HG03354 (cell line): ENCODE results near the gene TNFRSF1B.
A peak's percentile ranks its signal among the peaks of the same experiment; 100 is the strongest.

Source experiments
- ATAC-seq: cut with Tn5 transposase; IDR thresholded peaks from one replicate; pipeline ENCODE4 v1.9.1; 2021; ENCODE audit warnings: mild to moderate bottlenecking; ENCODE audit not compliant: unreplicated experiment, poor library complexity, severe bottlenecking

The TNFRSF1B gene

DNA sequence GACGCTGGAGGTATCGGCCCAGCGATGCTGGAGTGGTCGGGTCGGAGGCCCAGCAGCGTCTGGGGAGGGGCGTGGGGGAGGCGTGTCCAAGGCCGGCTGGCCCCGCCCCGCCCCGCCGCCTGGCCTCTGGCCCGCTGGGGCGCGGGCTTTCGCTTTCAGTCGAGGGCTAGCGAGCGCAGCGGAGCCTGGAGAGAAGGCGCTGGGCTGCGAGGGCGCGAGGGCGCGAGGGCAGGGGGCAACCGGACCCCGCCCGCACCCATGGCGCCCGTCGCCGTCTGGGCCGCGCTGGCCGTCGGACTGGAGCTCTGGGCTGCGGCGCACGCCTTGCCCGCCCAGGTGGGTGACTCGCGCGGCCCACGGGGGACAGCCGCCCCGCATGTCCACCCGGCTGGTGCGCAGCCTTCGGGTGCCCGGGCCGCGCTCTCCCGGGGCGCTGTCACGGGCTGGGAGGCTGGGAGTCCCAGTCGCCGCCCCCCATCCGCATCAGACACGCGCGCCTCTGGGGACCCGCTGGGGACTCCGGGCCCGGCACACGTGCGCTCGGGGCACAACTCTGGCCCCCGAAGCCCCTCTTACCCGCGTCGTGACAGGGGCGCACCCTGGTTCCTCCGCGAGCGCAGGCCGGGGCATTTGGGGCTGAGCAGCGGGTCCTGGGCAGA is at the start of gene TNFRSF1B:
Gene TNFRSF1B (plus strand): TSS at position 158 of the 659 bp plus-strand sequence. CDS start 101 bp downstream, at position 259.
- ATAC-seq, result peak; percentile 56

DNA sequence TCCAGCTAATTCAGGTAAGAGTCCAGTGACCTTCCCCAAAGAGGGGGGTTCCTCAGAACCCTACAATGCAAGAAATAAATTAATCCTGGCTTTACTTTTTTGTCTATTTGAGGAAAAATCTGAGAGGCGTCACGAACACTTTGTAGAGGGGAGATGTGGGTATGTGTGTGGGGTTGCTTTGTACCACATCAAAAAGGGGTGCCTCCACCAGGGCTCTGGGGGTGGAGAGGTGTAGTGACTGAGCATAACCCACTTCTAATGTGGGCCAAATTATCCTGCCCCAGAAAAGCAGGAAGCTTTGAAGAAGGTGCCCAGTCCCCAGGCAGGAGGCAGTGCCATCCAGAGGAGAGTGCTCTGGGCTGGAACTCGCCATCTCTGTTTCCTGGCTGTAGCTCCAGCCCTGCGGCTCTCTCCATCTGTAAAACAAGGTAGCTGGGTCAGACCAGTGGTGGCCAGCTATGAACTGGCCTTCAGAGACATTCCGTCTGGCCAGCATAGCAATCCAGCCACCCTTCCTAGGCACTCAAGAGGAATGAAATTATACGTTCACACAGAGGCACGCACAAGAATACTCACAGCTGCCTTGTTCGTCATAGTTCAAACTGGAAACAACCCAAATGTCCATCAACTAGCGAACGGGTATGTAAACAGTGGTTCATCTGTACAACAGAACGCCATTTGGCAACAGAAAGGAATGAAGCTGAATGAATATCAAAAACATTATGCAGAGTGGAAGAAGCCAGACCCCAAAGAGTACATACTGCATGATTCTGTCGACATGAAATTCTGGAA is 45.4 kb upstream of the TNFRSF1B start:
- ATAC-seq, result no peak

- no peak for ATAC-seq
Measured at GRCh38 chr1:12123172-12123571, 43.6 kb upstream of the TNFRSF1B start.

DNA sequence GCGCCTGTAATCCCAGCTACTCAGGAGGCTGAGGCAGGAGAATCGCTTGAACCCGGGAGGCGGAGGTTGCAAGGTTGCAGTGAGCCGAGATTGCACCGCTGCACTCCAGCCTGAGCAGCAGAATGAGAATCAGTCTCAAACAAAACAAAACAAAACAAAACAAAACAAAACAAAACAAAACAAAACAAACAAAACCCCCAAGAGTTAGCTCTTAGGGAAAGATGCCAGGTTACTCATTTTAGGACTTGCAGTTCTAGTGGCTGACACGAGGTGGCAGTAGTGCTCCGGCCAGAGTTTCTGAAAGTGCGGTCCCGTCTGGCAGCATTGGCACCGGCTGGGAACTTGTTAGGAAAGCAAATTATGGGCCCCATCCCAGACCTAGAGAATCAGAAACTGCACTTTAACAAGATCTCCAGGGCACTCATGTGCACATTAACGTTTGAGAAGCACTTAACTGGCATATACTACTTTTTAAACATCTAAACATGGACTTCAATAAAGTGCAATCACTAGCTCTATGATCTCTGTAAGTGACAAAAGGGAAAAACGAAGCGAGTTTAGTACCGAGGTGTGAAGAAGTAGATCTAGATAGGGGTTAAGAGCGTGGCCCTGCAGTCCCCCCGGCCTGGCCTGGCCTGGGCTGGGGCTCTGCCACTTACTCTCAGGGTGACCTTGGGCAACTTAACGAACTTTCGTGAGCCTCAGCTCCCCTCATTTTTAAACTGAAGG is 41.9 kb upstream of the TNFRSF1B start:
- no peak for ATAC-seq

GRCh38 chr1:12125422-12126355 is 41.1 kb upstream of the TNFRSF1B start:
- no peak for ATAC-seq

DNA sequence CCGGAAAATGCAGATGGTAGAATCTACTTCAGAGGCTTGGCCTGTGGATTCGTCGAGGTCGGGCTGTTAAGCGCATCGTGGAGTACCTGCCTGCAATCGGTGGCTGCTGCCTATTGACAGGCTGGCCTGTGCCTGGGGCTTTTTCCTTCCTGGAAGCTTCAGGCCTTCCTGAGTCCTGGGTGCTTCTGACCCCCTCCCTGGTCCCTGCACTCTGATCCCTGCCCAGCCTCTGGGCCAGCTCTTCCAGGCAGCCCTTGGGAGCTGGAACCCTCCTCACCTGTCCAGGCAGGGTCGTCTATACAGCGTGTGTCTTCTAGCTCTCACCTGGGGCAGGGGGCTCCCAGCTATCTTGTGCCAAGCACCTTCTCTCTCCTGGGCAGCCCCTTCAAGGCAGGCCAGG is 40.0 kb upstream of the TNFRSF1B start:
- ATAC-seq, result no peak

DNA sequence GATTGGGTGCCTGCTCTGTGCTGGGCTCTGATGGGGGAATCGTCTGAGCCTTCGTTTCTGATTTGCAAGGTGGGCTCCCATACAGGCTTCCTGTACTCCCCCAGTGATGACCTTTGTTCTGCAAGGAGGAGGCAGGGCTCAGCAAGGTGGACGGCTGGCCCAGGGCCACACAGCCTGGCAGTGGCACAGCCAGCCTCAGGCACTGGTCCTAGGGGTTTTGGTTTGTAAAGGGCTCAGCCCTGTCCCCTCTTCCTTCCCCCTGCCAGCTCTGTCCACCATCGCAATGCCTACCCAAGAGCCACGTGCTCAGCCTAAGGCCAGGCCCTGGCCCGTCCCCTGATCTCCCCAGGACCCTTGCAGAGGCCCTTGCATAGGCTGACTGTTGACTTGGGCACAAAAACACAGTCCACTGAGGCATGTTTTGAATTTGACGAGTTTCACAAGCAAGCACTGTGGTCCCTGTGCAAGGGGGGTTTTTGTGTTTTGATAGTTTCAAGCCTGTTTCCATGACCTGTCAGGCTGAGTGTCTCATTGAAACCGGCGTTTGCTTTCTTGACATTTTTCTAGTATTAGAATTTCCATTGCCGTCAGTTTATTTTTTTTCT is 39.5 kb upstream of the TNFRSF1B start:
- no peak for ATAC-seq

DNA sequence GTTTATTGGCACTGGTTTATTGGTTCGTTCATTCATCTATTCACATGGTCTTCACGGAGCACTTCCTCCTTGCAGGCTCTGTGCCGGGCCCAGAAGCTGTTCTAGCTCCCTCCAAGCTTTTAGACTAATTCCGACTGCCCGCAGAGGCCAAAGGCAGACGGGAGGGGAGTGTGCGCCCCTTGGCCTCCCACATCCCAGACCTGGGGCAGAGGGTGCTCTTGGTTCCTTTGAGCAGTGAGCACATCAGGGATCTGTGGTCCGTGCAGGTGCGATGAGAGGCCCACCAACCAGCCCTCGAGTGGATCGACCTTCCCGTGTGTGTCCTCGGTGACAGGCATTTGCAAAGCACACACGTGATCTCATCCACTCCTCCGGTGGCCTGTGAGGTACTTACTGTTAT is 38.7 kb upstream of the TNFRSF1B start:
- ATAC-seq, result no peak

GRCh38 chr1:12129624-12130023 is 37.2 kb upstream of the TNFRSF1B start:
- ATAC-seq, result no peak

DNA sequence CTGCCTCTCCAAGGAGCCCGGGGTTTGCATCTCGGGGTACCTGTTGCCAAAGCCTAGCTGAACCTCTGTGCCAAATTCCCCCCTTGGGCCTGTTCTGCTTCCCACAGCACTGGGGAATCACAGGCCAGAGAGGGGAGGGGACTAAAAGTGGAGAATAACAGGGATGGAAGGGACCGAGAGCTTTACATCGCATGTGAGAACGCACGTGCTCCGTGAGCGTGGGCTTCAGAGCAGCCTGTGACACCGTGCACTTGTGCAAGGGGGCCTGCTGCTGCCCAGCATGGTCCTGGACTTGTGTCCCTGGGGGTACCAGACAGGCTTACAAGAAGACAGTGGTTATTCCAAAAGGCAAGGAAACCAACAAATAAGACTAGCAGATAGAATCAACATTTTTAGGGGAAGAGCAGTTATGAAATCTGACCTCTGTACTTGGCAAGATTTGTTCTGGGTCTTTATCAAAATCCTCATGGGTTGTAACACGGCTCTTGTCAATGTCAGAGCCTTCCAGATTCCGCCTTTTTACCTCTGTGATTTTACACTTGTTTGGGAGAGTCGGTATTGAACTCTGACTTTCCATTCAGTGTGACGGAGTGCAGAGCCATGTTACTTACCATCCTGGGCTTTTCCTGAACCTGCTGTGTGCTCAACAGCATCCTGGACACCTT is 36.2 kb upstream of the TNFRSF1B start:
- ATAC-seq, result no peak

DNA sequence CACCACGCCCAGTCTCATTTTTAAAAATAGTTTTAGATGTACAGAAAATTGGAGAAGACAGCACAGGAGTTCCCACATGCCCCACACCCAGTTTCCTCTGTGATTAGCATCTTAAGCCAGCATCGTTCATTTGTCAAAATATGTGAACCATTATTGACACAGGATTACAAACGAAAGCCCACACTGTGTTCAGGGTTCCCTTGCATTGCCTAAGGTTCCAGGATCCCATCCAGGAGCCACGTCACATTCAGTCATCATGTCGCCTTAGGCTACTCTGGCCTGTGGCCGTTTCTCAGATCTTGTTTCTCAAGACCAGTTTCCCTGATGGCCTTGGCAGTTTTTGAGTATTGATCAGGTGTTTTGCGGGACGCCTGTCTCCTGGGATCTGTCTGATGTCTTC is 34.7 kb upstream of the TNFRSF1B start:
- ATAC-seq, result no peak

GRCh38 chr1:12134716-12135115 is 32.1 kb upstream of the TNFRSF1B start:
- ATAC-seq, result no peak

GRCh38 chr1:12135612-12136011 is 31.2 kb upstream of the TNFRSF1B start:
- ATAC-seq, result no peak

DNA sequence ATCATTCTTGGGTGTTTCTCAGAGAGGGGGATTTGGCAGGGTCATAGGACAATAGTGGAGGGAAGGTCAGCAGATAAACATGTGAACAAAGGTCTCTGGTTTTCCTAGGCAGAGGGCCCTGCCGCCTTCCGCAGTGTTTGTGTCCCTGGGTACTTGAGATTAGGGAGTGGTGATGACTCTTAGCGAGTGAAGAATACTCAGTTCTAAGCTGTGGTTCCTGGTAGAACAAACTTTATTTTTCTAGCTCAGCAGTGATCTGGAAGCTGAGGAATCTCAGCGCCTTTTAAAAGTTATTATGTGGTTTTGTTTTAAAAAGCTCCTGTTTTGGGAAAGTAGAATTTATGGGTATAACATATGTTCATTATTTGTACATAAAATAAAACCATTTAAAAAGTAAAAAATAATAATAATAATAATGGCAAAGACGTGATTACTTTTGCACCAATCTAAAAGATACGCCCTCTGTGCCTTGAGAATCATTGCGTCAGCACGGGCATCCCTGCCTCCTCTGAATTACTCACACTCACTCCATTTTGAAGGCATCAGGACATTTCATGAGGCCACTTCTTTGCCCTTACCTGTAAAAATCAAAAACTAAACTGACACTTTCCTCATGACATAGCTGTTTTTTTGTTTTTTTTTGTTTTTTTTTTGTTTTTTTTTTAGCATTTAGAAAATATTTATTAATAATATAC is 29.7 kb upstream of the TNFRSF1B start:
- ATAC-seq, result no peak

DNA sequence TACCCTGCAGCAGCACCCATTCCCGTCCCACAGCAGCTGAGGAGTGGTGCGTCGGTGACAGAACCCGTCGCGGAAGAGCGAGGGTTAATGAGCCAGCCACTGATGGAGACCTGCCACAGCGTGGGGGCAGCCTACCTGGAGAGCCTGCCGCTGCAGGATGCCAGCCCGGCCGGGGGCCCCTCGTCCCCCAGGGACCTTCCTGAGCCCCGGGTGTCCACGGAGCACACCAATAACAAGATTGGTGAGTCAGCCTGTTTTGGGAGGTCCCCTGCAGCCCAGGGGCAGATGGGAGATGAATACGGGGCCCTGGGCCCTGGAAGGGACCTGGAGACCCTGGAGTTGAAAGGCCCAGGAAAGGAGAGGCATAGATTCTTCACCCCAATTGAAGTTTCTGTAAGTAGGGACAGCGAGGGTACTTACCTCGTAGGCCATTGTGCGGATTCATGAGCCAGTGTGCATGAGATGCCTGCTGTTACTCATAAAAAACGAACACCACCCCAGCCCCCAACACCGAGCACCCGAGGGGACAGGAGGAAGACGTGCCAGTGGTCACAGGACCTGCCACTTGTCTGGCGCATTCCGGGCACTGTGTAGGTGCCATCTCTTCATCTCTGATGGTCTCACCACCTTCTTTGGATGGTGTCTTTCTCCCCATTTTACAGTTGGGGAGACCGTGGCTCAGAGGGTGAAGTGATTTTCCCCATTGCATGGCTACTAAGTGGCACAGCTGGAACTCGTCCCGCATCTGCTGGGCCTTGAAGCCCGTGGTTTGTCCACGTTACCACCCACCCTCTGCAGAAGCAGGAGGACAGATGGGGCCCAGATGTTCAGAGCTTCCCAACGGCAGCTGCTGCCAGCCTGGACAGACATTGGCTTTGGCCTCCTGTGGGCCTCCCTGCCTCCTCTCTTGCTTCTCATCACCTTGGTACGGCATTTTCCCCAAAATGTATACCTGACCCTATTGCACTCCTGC is 28.3 kb upstream of the TNFRSF1B start:
- ATAC-seq, result no peak

- ATAC-seq, result no peak
Measured at GRCh38 chr1:12140016-12140415, 26.8 kb upstream of the TNFRSF1B start.

DNA sequence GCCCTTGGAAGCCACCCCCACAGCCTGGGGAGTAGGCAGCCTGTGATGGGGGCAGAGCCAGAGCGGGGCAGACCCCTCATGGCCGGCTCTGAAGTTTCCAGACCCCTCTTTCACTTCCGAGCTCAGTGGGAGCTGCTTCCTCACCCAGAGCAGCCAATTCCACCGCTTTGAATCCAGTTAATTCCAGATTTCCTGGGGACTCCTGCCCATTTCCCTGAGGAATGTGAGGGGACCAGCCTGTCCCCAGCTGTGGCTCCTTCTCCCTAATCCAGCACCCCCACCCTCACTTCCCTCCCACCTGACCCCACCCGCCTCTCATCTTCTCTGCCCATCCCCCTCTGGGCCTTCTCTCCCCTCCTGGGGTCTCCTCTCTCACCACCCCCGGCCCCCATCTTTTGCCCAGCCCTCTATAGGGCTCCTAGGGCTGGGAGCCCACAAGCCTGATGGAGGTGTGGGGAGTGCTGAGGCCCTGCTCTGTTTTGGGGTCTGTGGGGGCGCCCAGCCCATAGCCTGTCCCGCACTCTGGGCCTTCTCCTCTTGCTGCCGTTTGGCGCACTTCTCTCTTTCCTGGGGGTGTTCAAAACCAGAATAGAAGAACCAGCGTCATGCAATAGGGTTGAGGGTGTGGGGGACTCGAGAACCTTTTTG is 26.2 kb upstream of the TNFRSF1B start:
- no peak for ATAC-seq
